Body of pancreas (tissue), 4 donors: ENCODE measurements around the gene IGF2BP1. TPM values are rescaled to one million over a fixed set of nuclear protein-coding genes. Genes with fewer than 3 reads are reported as not detected.
A peak's percentile ranks its signal among the peaks of the same experiment; 100 is the strongest.

ENCODE experiments used
- ATAC-seq: fragments of 150-250 bp; one replicate; pipeline ENCODE4 v1.9.1; 2016
- DNase-seq, 4 donors: peaks; one replicate each; pipeline ENCODE4 v3.0.0-alpha.2; 2019
- H3K27ac ChIP-seq, 4 donors: fragments of 200-600 bp; sonication (generic); 1 replicate in 3 of 4; 2 replicates in 1 of 4; pipeline versions ENCODE4 v1.5.1 to v1.6.1; 2016 to 2019; ENCODE audit warnings: mild to moderate bottlenecking in 1 of 4, mixed read lengths in 1 of 4, moderate library complexity in 1 of 4
- H3K27me3 ChIP-seq, 2 donors: fragments of 200-600 bp; sonication (generic); one replicate each; pipeline ENCODE4 v1.6.0; 2016; ENCODE audit warnings: mild to moderate bottlenecking in 1 of 2
- H3K36me3 ChIP-seq, 2 donors: fragments of 200-600 bp; sonication (generic); replicated peaks in 1 of 2; 2 replicates each; pipeline ENCODE4 v1.5.1; 2016; ENCODE audit warnings: low read depth in 2 of 2; ENCODE audit not compliant: insufficient read depth in 1 of 2
- H3K4me1 ChIP-seq: fragments of 200-600 bp; sonication (generic); one replicate; pipeline ENCODE4 v1.6.0; 2016
- H3K4me3 ChIP-seq, 2 donors: fragments of 200-600 bp; sonication (generic); 1 replicate in 1 of 2; 2 replicates in 1 of 2; pipeline ENCODE4 v1.5.1; 2016 to 2019
- H3K9me3 ChIP-seq, 3 donors: fragments of 200-600 bp; sonication (generic); 1 replicate in 2 of 3; 2 replicates in 1 of 3; pipeline ENCODE4 v1.5.1; 2016
- CTCF ChIP-seq, 7 experiments: fragments of 450-650 bp in 4 of 7; fragments of 200-600 bp in 3 of 7; sonication (generic) in 3 of 7; IDR thresholded peaks; one replicate each; pipeline ENCODE4 v1.5.1; 2016 to 2019; ENCODE audit warnings: antibody characterized with exemption in 7 of 7
- POLR2A ChIP-seq, 3 donors: fragments of 450-650 bp; IDR thresholded peaks; one replicate each; pipeline ENCODE4 v1.6.1; 2016; ENCODE audit warnings: antibody characterized with exemption in 3 of 3, mild to moderate bottlenecking in 2 of 3
- WGBS, 2 donors: methylation state at CpG; one replicate each; pipeline ENCODE4 v1.1.5; 2017; 5-methylcytosine and 5-hydroxymethylcytosine counted together
- intact Hi-C: fragments of 100-400 bp; cut with DNase I; formaldehyde crosslinking; loops from one replicate; pipeline ENCODE4 v1.15.1; 2023
- small RNA-seq: library from RNA; depleted of rRNA; stranded (forward); fragments of <200 nt; gene quantifications from one replicate; pipeline ENCODE3, GENCODE V24; 2016
- total RNA-seq, 2 donors: library from RNA; depleted of rRNA; stranded (reverse); fragments of >200 nt; gene quantifications; one replicate each; pipeline ENCODE4 v1.1.0, GENCODE V29; 2016

The IGF2BP1 gene
- total RNA-seq, 2 donors from 2014 or later, result not detected

GRCh38 chr17:49104511-49105074, 107.4 kb downstream of the IGF2BP1 start:
- intact Hi-C loops, result no loop called here
- 89 to 92% methylated on average over 8 of the region's 8 CpGs for WGBS, 2 donors
- H3K4me1 ChIP-seq, result peaks cover 49% of the 10 kb centered on the region

More at GRCh38 chr17:49104511-49105074, 107.4 kb downstream of the IGF2BP1 start:
- no peaks in the 10 kb centered on the region for H3K27me3 ChIP-seq
- no peak overlapping the region for H3K4me3 ChIP-seq
- ATAC-seq, result no peak
- no peak for TF ChIP-seq CTCF (IDR thresholded peaks at IDR 0.05)
- TF ChIP-seq POLR2A (IDR thresholded peaks at IDR 0.05), result no peak
- no peak overlapping the region for H3K27ac ChIP-seq
- no peak for DNase-seq
- H3K9me3 ChIP-seq, result no peaks in the 10 kb centered on the region
- H3K36me3 ChIP-seq, result no peaks in the 10 kb centered on the region

Small RNAs within 50 kb of the gene (small RNA-seq; reads per million reads assigned to genes)
- gene RF00017 (not detected), gene RF01210 (not detected), gene RNU1-42P (2.4 reads per million, percentile 75 among the genes with 10 or more reads in this experiment), gene RNU6-826P (not detected)

Other genes starting within 250 kb of the IGF2BP1 start
- under 1 TPM in 1 of 2 donors, not detected in 1; 0.26 TPM for gene TTLL6, start 180.2 kb upstream of the IGF2BP1 start, total RNA-seq
- gene CALCOCO2, start 166.3 kb upstream of the IGF2BP1 start, total RNA-seq, result 10 to 100 TPM; 62.8 to 69.9 TPM
- 10 to 100 TPM in 1 of 2 donors, 1 to 10 TPM in 1; 8.2 to 16.9 TPM for gene ATP5MC1, start 104.6 kb upstream of the IGF2BP1 start, total RNA-seq
- 10 to 100 TPM; 28.3 to 47.1 TPM for gene UBE2Z, start 89.0 kb upstream of the IGF2BP1 start, total RNA-seq
- 10 to 100 TPM; 35.9 to 39.4 TPM for gene SNF8, start 52.5 kb upstream of the IGF2BP1 start, total RNA-seq
- gene GIP, start 28.8 kb upstream of the IGF2BP1 start, total RNA-seq, result not detected
- not detected for gene B4GALNT2, start 135.4 kb downstream of the IGF2BP1 start, total RNA-seq
- gene GNGT2, start 213.2 kb downstream of the IGF2BP1 start, total RNA-seq, result 10 to 100 TPM in 1 of 2 donors, not detected in 1; 16.8 TPM
- 1 to 10 TPM; 4.9 to 6.3 TPM for gene ABI3, start 213.3 kb downstream of the IGF2BP1 start, total RNA-seq
- gene PHOSPHO1, start 233.4 kb downstream of the IGF2BP1 start, total RNA-seq, result 10 to 100 TPM in 1 of 2 donors, not detected in 1; 13.5 TPM